Brain pericyte (primary cell): ENCODE measurements around the gene GPC6.

Experiments
- DNase-seq: peaks from one replicate; pipeline ENCODE4 v3.0.0-alpha.2; 2012; ENCODE audit warnings: low read depth, low spot score

GPC6 gene

DNA sequence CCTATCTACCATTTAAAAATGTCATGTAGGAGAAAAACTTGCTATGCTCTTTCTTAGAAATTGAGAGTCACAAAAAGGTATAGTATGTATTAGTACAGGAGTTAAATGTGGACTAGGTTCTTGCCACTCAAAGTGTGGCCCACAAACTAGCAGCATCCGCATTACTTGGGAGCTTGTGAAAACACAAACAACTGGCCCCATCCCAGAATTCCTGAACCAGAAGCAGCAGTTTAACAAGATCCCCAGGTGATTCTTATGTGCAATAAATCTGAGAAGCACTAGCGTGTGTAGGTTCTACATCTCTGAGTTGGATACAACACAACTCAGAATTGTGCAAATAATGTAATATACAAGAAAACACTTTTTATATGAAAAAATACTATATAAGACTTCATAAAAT, 927.0 kb downstream of the GPC6 start:
- DNase-seq = no peak

DNA sequence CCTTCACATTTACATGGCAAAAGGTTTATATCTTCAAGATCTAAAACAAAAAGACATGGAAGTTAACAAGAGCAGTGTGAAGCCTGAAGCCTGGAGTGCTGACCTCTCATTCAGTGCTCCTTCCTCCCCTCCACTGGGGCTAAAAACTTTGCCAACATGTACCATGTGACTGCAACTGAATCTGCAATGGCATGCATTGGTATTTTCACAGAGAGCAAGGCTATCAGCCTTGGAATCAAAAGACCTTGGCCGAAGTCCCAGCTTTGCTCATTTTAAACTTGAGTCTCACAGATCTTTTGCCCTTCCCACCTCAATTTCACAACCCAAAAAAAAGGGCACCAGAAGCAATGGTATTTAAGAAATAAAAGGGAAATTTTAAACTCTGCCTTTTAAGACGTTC, 927.8 kb downstream of the GPC6 start:
- DNase-seq = no peak

GRCh38 chr13:94157705-94158218, 931.2 kb downstream of the GPC6 start:
- no peak for DNase-seq

DNA sequence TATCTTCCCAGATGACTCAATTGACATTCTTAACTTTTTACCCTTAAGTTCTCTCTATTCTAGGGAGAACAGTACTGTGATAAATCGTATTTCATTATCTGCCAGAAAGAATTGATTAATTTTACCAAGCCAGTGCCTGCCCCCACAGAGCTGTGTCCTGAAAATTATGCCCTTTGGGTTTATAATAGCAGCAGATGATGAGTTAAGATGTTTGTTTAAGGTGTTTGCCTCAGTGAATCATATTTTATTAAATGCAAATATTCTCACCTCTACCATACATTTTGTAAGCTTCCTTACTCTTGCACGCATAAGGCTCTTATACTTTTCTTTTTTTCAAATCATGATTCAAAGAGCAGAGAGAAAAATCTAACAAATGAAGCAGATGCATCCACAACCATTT, 934.3 kb downstream of the GPC6 start:
- no peak for DNase-seq

GRCh38 chr13:94162289-94162688, 935.7 kb downstream of the GPC6 start:
- DNase-seq = no peak

DNA sequence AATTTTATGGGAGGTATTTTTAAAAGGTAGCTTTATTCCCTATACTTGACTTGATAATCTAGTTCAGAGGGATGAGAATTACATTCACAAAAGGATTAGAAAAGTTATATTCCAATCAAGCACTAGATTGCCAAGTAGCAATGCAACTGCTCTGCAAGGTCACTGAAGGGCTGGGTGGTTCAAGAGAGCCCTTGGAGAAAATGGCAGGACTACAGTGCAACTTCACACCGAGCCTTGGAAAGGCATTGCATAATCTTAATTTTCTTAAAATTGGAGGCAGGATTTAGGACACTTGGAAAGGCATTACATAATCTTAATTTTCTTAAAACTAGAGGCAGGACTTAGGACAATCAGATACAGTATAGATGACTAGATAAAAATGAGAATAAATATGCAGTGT, 936.9 kb downstream of the GPC6 start:
- DNase-seq = no peak

GRCh38 chr13:94168783-94169453, 942.3 kb downstream of the GPC6 start:
- no peak for DNase-seq

DNA sequence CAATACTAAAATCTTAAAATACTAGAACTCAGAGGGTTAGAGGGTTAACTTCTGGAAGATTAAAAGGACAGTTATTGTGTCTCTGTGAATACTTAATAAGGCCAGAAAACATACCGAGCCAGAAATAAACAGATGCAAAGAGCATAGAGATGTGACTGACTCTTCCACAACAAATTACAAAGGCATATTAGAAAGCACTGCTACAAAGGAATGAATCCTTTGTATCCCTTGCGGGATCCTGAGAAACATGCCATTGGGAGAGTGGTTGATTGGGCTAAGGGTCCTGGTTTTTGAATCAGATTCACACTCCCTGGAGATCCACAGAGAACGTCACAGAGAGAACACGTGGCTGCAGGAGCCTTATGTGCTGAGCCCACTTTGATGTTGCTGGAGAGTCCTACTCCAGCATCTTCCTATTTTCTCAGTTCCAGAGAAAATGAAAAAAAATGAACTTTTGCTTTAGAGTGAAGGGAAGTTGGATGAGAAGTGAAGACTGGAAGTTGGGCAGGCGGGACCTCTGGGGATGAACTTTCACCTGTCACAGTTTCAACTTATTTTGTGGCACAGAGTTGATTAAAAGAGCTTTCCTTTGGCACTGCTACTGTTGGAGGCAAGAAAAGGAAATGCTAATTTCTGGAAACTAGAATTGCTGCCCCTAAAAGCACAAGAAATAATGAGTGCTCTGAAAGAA, 943.0 kb downstream of the GPC6 start:
- DNase-seq = no peak

- DNase-seq = no peak
Measured at GRCh38 chr13:94170145-94170571, 943.6 kb downstream of the GPC6 start.

DNA sequence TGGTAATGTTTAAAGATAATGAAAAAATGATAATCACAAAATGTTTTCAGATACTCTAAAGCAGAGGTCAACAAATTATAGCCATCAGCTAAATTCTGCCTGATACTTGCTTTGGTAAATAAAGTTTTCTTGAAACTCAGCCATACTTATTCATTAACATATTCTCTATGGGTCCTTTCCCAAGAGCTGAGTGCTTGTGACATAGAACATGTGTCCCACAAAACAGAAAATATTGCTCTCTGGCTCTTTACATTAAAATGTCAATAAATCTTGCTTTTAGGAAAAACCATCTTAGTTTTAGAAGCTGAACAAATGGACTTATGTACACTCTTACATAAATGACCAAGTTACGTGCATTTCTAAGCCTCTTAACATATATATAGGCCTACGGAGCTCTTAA, 945.8 kb downstream of the GPC6 start:
- no peak for DNase-seq

DNA sequence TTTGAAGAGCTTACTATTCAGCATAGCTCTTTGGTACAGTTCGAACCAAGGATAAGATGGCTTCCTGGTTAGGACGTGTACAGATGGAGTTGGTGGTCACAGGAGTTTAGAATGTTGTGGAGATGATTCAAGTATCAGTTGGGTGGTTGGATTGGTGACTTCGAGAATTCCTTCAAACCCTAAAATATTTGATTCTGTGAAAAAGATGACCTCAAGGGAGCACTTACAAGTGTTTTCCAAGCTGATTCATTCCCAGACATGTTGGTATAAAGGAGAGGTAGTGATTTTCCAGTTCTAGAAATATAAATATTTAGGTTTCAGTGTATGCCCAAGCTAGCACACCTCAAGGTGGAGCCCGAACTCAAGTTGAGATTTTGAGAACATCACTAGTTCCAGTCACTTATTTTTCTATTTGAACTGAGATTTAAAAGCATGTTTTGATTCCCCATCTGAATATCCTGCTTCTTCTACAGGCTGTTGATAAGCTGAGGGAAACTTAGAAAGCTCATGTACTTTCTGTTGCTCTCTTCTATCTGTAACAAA, 946.8 kb downstream of the GPC6 start:
- no peak for DNase-seq

DNA sequence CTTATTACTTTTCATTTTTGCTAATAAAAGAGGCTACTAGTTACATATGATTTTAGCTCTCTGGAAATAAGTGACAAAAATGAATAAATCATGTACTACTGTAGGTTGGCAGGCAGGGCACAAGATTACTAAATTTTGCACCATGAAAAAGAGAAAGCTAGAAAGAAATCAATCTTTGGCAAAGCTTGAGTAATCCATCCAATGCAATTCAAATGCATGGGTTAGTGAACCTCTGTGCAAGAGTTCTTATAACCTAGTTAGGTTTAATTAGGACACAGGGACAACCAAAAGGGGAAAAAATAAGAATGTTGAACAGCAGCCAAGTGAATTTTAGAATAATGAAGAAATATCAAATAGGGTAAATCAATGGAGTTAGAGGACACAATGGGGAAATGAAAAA, 947.4 kb downstream of the GPC6 start:
- no peak for DNase-seq

DNA sequence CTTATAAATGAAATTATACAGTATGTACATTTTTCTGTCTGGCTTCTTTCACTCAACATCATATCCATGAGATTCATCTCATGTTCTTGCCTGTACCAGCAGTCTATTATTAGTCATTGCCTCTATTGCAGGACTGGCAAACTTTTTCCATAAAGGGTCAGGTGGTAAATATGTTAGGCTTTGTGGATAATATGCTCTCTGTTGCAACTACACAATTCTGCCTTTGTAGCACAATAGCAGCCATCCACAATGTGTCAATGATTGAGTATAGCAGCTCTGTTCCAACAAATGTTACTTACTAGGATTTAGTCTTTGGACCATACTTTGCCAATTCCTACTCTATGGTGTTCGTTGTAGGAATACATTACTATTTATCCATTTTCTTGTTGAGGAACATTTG, 948.5 kb downstream of the GPC6 start:
- DNase-seq = no peak

DNA sequence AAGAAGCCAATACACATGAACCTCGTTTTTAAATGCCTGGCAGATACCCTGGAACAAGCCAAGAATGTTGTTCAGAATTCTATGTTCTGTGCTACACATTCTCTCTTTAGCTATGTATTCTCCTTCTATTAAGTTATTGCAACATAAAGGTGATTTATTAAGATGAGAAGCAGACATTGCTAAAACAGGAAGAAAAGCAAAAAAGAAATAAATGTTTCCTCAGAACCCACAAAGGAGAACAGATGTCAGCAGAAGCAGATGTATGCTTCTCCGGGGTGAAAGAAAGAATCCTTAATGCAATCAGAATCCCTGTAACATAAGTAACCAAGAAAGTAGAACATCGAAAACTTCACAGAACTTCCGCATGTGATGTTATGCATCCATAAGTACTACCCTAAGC, 950.0 kb downstream of the GPC6 start:
- no peak for DNase-seq

DNA sequence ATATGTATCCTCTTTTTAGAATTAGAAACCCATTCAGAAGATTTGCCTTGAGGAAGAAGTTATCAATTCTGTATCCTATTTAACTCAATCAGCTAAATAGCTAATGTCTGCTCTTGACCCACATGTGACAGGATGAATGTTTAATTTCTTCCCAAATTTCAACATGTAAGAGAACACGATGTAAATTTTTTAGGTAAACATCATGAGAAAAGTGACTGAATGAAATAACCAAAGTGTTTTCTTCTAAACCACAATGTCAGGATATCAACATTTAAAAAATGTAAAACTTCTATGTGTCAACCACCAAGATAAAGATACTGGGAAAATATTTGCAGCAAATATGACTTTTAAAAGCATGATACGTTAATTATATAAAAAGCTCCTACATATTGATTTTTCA, 950.4 kb downstream of the GPC6 start:
- DNase-seq = no peak

- no peak for DNase-seq
Measured at GRCh38 chr13:94178625-94179244, 952.1 kb downstream of the GPC6 start.

GRCh38 chr13:94181461-94182107, 955.0 kb downstream of the GPC6 start:
- DNase-seq = no peak

DNA sequence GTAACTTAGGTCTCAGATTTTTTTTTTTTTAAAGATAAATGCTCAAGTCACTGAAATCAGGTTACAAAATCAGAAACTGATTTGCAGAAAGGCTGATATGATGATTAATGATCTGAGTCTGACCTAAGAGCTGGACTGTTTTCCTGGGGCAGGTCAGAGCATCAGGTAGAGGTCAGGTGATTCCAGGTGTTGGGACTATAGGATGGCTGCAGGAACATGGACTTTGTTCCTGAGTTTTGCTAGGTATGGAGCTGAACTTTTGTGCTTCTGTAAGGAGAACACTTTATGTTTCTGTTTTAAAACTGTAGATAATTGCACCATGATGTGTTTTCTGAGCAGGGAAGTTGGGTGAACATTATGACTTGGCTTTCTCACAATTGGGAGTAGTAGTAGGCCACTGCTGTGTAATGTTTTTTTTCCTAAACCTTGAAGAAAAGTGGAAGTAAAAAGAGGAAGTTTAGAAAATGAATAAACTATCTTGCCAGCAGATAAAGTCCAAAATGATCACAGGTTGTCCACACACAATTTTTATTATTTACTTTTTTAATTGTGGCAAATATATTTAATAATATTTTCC, 955.7 kb downstream of the GPC6 start:
- no peak for DNase-seq

DNA sequence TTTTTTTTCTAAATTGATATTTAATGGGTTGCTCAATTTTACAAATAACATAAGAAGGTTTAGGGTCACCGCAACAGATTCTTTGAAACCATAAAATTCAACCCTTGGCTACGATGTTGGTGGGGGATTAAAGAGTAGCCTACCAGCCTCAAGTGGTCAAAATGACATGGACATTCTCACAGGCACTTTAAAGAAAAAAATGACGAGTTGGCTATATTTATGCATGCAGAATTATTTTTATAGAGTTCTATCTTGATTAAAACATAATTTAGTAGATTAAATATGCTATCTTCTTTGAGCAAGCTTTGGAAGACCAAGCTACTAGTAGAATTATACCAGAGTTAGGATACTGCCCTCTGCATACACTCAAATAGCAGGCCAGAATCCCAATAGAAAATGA, 959.9 kb downstream of the GPC6 start:
- no peak for DNase-seq

GRCh38 chr13:94188201-94188854, 961.7 kb downstream of the GPC6 start:
- no peak for DNase-seq

- no peak for DNase-seq
Measured at GRCh38 chr13:94192431-94192975, 965.9 kb downstream of the GPC6 start.
